ENCODE results near the gene REXO4. TPM values are rescaled to one million over a fixed set of nuclear protein-coding genes. Genes with fewer than 3 reads are reported as not detected.

The REXO4 gene
- total and polyA plus RNA-seq, 2 of the 13 experiments (the other 11 are each of a cell fraction or from before 2014, with no cell fraction given) = 18.5 to 30.4 TPM

DNA sequence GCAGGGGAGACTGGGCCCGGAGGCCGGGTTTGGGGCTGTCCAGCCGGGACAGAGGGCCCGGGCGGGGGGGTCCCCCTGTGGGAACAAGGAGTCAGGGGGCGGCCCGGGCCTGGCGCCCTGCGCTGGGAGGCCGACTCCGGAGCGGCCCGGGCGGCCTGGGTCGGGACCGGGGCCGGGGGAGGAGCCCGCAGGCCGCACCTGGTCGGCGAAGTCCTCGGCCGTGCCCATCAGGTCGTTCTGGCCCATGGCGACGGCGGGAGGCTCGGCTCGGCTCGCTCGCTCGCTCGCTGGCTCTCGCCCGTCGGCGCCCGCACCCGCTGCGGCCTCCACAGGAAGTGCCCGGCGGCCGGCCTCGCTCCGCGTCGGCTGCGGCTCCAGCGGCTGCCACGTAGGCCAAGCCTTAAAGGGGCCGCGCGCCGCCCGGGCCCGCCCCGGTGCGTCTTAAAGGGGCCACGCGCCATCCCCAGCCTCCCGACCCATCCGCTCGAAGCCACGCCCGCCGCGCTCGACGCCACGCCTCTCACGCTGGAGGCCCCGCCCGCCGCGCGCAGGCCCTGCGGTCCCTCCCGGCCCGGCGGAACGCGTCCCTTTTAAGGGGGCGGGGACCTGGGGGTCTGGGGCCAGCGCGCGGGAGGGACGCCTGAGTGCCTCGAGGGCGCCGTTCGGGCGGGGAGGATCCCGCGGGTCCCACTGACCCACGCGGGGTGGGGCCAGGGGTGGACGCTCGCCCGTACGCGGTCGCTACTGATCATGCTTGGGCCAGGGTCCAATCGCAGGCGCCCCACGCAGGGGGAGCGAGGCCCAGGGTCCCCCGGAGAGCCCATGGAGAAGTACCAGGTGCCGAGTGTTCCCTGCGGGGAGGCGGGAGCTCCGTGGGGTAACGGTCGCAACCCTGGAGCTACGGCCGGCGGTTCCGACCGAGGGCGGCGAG is 41.8 kb downstream of the REXO4 start, which contains the start of the genes STKLD1 and SURF4 (continued):
- TF ChIP-seq, protein P1, sequence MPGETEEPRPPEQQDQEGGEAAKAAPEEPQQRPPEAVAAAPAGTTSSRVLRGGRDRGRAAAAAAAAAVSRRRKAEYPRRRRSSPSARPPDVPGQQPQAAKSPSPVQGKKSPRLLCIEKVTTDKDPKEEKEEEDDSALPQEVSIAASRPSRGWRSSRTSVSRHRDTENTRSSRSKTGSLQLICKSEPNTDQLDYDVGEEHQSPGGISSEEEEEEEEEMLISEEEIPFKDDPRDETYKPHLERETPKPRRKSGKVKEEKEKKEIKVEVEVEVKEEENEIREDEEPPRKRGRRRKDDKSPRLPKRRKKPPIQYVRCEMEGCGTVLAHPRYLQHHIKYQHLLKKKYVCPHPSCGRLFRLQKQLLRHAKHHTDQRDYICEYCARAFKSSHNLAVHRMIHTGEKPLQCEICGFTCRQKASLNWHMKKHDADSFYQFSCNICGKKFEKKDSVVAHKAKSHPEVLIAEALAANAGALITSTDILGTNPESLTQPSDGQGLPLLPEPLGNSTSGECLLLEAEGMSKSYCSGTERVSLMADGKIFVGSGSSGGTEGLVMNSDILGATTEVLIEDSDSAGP (CRISPR knock-in tag; IDR thresholded peaks at IDR 0.05; ENCODE audit: borderline replicate concordance) = peak; percentile 99
- TF ChIP-seq HNRNPUL1 (IDR thresholded peaks at IDR 0.05; ENCODE audit: low read depth, low read length) (no peak), HDAC2 (CRISPR knock-in tag; IDR thresholded peaks at IDR 0.05) (peak; percentile 13; the same call in 1 of the 2 replicates), YY1 (IDR thresholded peaks at IDR 0.05; ENCODE audit: insufficient read depth, insufficient replicate concordance, low read depth, low read length) (peak; percentile 68), NRL (CRISPR knock-in tag; IDR thresholded peaks at IDR 0.05; ENCODE audit: borderline replicate concordance) (peak; percentile 45; the same call in 1 of the 2 replicates), PHF5A (CRISPR knock-in tag; IDR thresholded peaks at IDR 0.05; ENCODE audit: low read depth, unreplicated experiment) (peak; percentile 33), EP300 (IDR thresholded peaks at IDR 0.05; ENCODE audit: low read depth in 2 of 2, low read length in 2 of 2) (no peak), EP300 (CRISPR knock-in tag; IDR thresholded peaks at IDR 0.05; ENCODE audit: borderline replicate concordance) (0 out of 2 replicates have a peak, but pooled peaks have one; percentile 10), TCF12 (IDR thresholded peaks at IDR 0.05) (no peak), TCF12 (CRISPR knock-in tag; IDR thresholded peaks at IDR 0.05) (0 out of 2 replicates have a peak, but pooled peaks have one; percentile 6), MLLT10 (CRISPR knock-in tag; IDR thresholded peaks at IDR 0.05) (no peak)
- TF ChIP-seq, protein P2, sequence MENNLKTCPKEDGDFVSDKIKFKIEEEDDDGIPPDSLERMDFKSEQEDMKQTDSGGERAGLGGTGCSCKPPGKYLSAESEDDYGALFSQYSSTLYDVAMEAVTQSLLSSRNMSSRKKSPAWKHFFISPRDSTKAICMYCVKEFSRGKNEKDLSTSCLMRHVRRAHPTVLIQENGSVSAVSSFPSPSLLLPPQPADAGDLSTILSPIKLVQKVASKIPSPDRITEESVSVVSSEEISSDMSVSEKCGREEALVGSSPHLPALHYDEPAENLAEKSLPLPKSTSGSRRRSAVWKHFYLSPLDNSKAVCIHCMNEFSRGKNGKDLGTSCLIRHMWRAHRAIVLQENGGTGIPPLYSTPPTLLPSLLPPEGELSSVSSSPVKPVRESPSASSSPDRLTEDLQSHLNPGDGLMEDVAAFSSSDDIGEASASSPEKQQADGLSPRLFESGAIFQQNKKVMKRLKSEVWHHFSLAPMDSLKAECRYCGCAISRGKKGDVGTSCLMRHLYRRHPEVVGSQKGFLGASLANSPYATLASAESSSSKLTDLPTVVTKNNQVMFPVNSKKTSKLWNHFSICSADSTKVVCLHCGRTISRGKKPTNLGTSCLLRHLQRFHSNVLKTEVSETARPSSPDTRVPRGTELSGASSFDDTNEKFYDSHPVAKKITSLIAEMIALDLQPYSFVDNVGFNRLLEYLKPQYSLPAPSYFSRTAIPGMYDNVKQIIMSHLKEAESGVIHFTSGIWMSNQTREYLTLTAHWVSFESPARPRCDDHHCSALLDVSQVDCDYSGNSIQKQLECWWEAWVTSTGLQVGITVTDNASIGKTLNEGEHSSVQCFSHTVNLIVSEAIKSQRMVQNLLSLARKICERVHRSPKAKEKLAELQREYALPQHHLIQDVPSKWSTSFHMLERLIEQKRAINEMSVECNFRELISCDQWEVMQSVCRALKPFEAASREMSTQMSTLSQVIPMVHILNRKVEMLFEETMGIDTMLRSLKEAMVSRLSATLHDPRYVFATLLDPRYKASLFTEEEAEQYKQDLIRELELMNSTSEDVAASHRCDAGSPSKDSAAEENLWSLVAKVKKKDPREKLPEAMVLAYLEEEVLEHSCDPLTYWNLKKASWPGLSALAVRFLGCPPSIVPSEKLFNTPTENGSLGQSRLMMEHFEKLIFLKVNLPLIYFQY (CRISPR knock-in tag; IDR thresholded peaks at IDR 0.05; ENCODE audit: borderline replicate concordance) = no peak; the same call in 1 of the 2 replicates
- TF ChIP-seq, protein P3, sequence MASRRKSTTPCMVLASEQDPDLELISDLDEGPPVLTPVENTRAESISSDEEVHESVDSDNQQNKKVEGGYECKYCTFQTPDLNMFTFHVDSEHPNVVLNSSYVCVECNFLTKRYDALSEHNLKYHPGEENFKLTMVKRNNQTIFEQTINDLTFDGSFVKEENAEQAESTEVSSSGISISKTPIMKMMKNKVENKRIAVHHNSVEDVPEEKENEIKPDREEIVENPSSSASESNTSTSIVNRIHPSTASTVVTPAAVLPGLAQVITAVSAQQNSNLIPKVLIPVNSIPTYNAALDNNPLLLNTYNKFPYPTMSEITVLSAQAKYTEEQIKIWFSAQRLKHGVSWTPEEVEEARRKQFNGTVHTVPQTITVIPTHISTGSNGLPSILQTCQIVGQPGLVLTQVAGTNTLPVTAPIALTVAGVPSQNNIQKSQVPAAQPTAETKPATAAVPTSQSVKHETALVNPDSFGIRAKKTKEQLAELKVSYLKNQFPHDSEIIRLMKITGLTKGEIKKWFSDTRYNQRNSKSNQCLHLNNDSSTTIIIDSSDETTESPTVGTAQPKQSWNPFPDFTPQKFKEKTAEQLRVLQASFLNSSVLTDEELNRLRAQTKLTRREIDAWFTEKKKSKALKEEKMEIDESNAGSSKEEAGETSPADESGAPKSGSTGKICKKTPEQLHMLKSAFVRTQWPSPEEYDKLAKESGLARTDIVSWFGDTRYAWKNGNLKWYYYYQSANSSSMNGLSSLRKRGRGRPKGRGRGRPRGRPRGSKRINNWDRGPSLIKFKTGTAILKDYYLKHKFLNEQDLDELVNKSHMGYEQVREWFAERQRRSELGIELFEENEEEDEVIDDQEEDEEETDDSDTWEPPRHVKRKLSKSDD (CRISPR knock-in tag; IDR thresholded peaks at IDR 0.05; ENCODE audit: low read depth) = peak; percentile 64; the same call in 1 of the 2 replicates
- TF ChIP-seq, protein P4, sequence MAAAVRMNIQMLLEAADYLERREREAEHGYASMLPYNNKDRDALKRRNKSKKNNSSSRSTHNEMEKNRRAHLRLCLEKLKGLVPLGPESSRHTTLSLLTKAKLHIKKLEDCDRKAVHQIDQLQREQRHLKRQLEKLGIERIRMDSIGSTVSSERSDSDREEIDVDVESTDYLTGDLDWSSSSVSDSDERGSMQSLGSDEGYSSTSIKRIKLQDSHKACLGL (CRISPR knock-in tag; IDR thresholded peaks at IDR 0.05) = peak; percentile 41
- TF ChIP-seq, protein P5, sequence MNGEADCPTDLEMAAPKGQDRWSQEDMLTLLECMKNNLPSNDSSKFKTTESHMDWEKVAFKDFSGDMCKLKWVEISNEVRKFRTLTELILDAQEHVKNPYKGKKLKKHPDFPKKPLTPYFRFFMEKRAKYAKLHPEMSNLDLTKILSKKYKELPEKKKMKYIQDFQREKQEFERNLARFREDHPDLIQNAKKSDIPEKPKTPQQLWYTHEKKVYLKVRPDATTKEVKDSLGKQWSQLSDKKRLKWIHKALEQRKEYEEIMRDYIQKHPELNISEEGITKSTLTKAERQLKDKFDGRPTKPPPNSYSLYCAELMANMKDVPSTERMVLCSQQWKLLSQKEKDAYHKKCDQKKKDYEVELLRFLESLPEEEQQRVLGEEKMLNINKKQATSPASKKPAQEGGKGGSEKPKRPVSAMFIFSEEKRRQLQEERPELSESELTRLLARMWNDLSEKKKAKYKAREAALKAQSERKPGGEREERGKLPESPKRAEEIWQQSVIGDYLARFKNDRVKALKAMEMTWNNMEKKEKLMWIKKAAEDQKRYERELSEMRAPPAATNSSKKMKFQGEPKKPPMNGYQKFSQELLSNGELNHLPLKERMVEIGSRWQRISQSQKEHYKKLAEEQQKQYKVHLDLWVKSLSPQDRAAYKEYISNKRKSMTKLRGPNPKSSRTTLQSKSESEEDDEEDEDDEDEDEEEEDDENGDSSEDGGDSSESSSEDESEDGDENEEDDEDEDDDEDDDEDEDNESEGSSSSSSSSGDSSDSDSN (CRISPR knock-in tag; IDR thresholded peaks at IDR 0.05) = peak; percentile 87
